T-helper 1 cell treated with Interleukin-12 subunit alpha and Interleukin-12 subunit beta and Interleukin-4 antibody, amounts not matched to agents 30 μg/mL and 1 μg/mL, for 36 hours (primary cell): ENCODE data around the gene GPR157.

Experiments used
- H3K27ac Mint-ChIP-seq: one replicate; pipeline ENCODE4 v1.8.0; 2021; ENCODE audit warnings: mild to moderate bottlenecking, mixed read lengths
- H3K27me3 Mint-ChIP-seq: one replicate; pipeline ENCODE4 v1.8.0; 2021; ENCODE audit warnings: low read depth, mixed read lengths
- H3K36me3 Mint-ChIP-seq: one replicate; pipeline ENCODE4 v1.8.0; 2021; ENCODE audit warnings: low read depth, mixed read lengths
- H3K4me1 Mint-ChIP-seq: one replicate; pipeline ENCODE4 v1.8.0; 2021; ENCODE audit warnings: low read depth, mixed read lengths
- H3K4me3 Mint-ChIP-seq: one replicate; pipeline ENCODE4 v1.8.0; 2021; ENCODE audit warnings: mild to moderate bottlenecking, moderate library complexity, mixed read lengths
- H3K9me3 Mint-ChIP-seq: one replicate; pipeline ENCODE4 v1.8.0; 2021; ENCODE audit warnings: mixed read lengths

The GPR157 gene

GRCh38 chr1:9115351-9116205 is 13.3 kb downstream of the GPR157 start:
- H3K4me3 Mint-ChIP-seq = no peak overlapping the region
- no peak overlapping the region for H3K27ac Mint-ChIP-seq
- no peaks in the 10 kb centered on the region for H3K27me3 Mint-ChIP-seq
- H3K36me3 Mint-ChIP-seq = no peaks in the 10 kb centered on the region
- no peaks in the 10 kb centered on the region for H3K9me3 Mint-ChIP-seq
- H3K4me1 Mint-ChIP-seq = peaks cover 13% of the 10 kb centered on the region

DNA sequence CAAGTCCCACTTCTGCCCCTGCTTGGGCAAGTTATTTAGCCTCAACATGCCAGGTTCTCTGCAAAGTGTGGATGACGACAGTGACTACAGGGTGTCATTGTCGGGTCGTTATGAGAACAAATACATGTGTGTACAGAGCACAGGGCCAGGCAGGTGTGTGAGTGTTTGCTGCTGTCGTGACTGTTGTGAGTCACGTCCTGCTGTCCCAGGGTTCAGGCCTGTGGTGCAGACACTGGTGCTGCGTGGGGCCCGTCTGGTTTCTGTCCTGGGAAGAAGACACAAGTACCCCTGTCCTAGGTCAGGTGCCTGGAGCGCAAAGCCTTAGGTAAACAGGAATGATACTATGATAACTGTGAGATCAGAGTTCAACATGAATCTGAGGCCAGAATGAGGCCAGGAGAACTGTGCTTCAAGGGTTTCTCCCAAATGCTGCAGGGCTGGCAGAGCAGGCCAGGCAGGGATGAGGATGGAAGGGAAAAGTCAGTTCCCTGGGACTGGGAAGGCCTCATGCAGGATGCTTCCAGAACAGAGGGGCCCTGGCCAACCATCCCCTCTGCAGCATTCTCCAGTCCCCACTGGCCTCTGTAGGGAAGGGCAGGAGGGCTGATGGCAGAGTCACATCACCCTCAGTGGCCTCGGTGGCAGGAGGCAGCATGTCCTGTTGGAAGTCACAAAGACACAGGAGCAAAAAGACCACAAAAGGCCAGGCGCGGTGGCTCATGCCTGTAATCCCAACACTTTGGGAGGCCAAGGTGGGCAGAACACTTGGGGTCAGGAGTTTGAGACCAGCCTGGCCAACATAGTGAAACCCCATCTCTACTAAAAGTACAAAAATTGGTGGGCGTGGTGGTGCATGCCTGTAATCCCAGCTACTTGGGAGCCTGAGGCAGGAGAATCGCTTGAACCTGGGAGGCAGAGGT is 15.7 kb downstream of the GPR157 start:
- Mint-ChIP-seq H3K27me3 (no peaks in the 10 kb centered on the region), H3K4me1 (peaks cover 10% of the 10 kb centered on the region), H3K9me3 (no peaks in the 10 kb centered on the region), H3K36me3 (no peaks in the 10 kb centered on the region), H3K27ac (no peak overlapping the region), H3K4me3 (no peak overlapping the region)

GRCh38 chr1:9111957-9112356 is 16.9 kb downstream of the GPR157 start:
- Mint-ChIP-seq H3K27ac (no peak overlapping the region), H3K4me3 (no peak overlapping the region)

GRCh38 chr1:9111357-9111691 is 17.6 kb downstream of the GPR157 start:
- Mint-ChIP-seq H3K4me3 (no peak overlapping the region), H3K27me3 (no peaks in the 10 kb centered on the region), H3K27ac (no peak overlapping the region), H3K4me1 (peaks cover 7% of the 10 kb centered on the region), H3K9me3 (no peaks in the 10 kb centered on the region), H3K36me3 (no peaks in the 10 kb centered on the region)

More at GRCh38 chr1:9111957-9112356, 16.9 kb downstream of the GPR157 start:
- Mint-ChIP-seq H3K4me1 (peaks cover 7% of the 10 kb centered on the region), H3K9me3 (no peaks in the 10 kb centered on the region), H3K27me3 (no peaks in the 10 kb centered on the region), H3K36me3 (no peaks in the 10 kb centered on the region)

- Mint-ChIP-seq H3K9me3 (no peaks in the 10 kb centered on the region), H3K27ac (no peak overlapping the region), H3K27me3 (no peaks in the 10 kb centered on the region), H3K4me3 (no peak overlapping the region), H3K4me1 (peaks cover 7% of the 10 kb centered on the region), H3K36me3 (no peaks in the 10 kb centered on the region)
Observed at GRCh38 chr1:9110669-9111356, 18.1 kb downstream of the GPR157 start.

DNA sequence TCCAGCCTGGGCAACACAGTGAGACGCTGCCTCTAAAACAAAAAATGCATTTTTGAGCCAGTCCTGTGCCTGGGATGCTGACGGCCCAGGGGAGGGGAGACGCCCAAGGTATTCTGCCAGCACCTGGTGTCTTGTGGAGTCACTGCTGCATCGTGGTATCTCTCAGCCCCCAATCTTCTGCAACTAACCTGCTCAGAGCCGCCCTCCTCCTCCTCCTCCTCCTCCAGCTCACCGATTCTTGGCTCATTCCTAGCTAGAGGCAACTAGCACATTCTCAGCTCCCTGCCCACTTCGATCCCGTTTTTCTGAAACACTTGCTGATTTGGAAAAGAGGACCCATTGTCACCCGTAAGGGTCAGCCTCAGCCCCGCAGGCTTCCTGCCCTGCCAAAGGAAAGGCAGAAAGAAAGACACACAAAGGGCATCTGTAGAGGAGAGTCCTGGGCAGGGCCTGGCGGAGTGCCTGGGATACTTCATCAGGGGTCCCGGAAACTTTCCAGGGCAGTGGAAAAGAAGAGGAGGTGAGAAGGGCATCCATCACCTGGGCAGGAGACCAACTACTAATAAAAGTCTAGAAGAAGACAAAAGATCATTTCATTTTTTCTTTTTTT is 20.7 kb downstream of the GPR157 start:
- no peaks in the 10 kb centered on the region for H3K27me3 Mint-ChIP-seq
- no peaks in the 10 kb centered on the region for H3K36me3 Mint-ChIP-seq
- H3K27ac Mint-ChIP-seq = no peak overlapping the region
- H3K4me1 Mint-ChIP-seq = peaks cover 7% of the 10 kb centered on the region
- H3K9me3 Mint-ChIP-seq = no peaks in the 10 kb centered on the region
- H3K4me3 Mint-ChIP-seq = no peak overlapping the region

- H3K9me3 Mint-ChIP-seq = no peaks in the 10 kb centered on the region
- no peaks in the 10 kb centered on the region for H3K36me3 Mint-ChIP-seq
- H3K4me3 Mint-ChIP-seq = no peak overlapping the region
- H3K27ac Mint-ChIP-seq = no peak overlapping the region
- no peaks in the 10 kb centered on the region for H3K27me3 Mint-ChIP-seq
- H3K4me1 Mint-ChIP-seq = peaks cover 4% of the 10 kb centered on the region
Observed at GRCh38 chr1:9107136-9107535, 21.8 kb downstream of the GPR157 start.

- no peaks in the 10 kb centered on the region for H3K9me3 Mint-ChIP-seq
- H3K4me1 Mint-ChIP-seq = peaks cover 4% of the 10 kb centered on the region
- H3K27me3 Mint-ChIP-seq = no peaks in the 10 kb centered on the region
- H3K4me3 Mint-ChIP-seq = no peak overlapping the region
- no peak overlapping the region for H3K27ac Mint-ChIP-seq
- no peaks in the 10 kb centered on the region for H3K36me3 Mint-ChIP-seq
Observed at GRCh38 chr1:9106286-9106685, 22.6 kb downstream of the GPR157 start.

GRCh38 chr1:9105336-9105867 is 23.5 kb downstream of the GPR157 start:
- no peaks in the 10 kb centered on the region for H3K36me3 Mint-ChIP-seq
- H3K27ac Mint-ChIP-seq = no peak overlapping the region
- H3K4me3 Mint-ChIP-seq = no peak overlapping the region
- H3K27me3 Mint-ChIP-seq = no peaks in the 10 kb centered on the region
- no peaks in the 10 kb centered on the region for H3K9me3 Mint-ChIP-seq
- no peaks in the 10 kb centered on the region for H3K4me1 Mint-ChIP-seq

- H3K36me3 Mint-ChIP-seq = no peaks in the 10 kb centered on the region
- H3K9me3 Mint-ChIP-seq = no peaks in the 10 kb centered on the region
- peaks cover 4% of the 10 kb centered on the region for H3K27me3 Mint-ChIP-seq
- H3K4me1 Mint-ChIP-seq = no peaks in the 10 kb centered on the region
- H3K27ac Mint-ChIP-seq = no peak overlapping the region
- H3K4me3 Mint-ChIP-seq = no peak overlapping the region
Observed at GRCh38 chr1:9101510-9102146, 27.3 kb downstream of the GPR157 start.

DNA sequence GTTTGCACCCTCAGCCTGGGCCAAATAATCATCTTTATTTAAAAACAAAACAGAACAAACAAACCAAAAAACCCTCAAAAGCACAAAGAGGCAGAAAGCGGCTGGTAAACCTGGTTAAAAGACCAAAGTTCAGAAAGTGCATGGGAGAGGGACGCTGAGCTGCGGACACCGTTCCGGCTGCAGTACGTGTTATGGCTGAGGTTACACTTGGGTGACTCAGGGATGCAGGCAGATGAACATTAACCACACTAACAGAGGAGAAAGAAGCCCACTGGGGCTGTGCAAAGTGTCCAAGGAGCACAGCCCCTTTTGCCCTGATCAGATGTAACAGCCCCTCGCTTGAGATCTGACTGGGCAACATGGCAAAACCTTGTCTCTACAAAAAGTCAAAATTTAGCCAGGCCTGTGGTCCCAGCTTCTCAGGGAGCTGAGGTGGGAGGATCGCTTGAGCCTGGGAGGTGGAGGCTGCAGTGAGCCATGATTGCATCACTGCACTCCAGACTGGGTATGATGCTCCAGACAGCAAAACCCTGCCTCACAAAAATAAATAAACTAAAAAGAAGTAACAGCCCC is 28.3 kb downstream of the GPR157 start:
- Mint-ChIP-seq H3K4me1 (no peaks in the 10 kb centered on the region), H3K27ac (no peak overlapping the region), H3K36me3 (no peaks in the 10 kb centered on the region), H3K9me3 (no peaks in the 10 kb centered on the region), H3K27me3 (peaks cover 7% of the 10 kb centered on the region), H3K4me3 (no peak overlapping the region)

GRCh38 chr1:9099555-9099954 is 29.3 kb downstream of the GPR157 start:
- Mint-ChIP-seq H3K27ac (no peak overlapping the region), H3K4me3 (no peak overlapping the region), H3K9me3 (no peaks in the 10 kb centered on the region), H3K27me3 (peaks cover 10% of the 10 kb centered on the region), H3K36me3 (no peaks in the 10 kb centered on the region), H3K4me1 (no peaks in the 10 kb centered on the region)

GRCh38 chr1:9097947-9098705 is 30.8 kb downstream of the GPR157 start:
- Mint-ChIP-seq H3K27ac (no peak overlapping the region), H3K27me3 (peaks cover 11% of the 10 kb centered on the region), H3K4me3 (no peak overlapping the region), H3K36me3 (no peaks in the 10 kb centered on the region), H3K4me1 (no peaks in the 10 kb centered on the region), H3K9me3 (no peaks in the 10 kb centered on the region)
